Lung (tissue), 12 donors: ENCODE measurements around the gene INTS4. TPM values are rescaled to one million over a fixed set of nuclear protein-coding genes. Genes with fewer than 3 reads are reported as not detected.
A peak's percentile ranks its signal among the peaks of the same experiment; 100 is the strongest.

Source experiments
- ATAC-seq: fragments of 200-7000 bp; cut with Tn5 transposase; one replicate; pipeline ENCODE4 v1.9.1; 2020; ENCODE audit warnings: moderate number of reproducible peaks; ENCODE audit not compliant: insufficient read depth, low FRiP score
- DNase-seq, 3 donors: peaks; one replicate each; pipeline ENCODE4 v3.0.0-alpha.2; 2013 to 2017
- H3K27ac ChIP-seq, 2 donors: one replicate each; pipeline ENCODE4 v1.5.1; 2013; ENCODE audit warnings: mild to moderate bottlenecking in 2 of 2, moderate library complexity in 2 of 2, control low read depth in 1 of 2, inconsistent platforms in 1 of 2, low read depth in 1 of 2, low read length in 1 of 2
- H3K27me3 ChIP-seq, 3 donors: one replicate each; pipeline ENCODE4 v1.5.1; 2013; ENCODE audit warnings: low read length in 2 of 3; ENCODE audit not compliant: control insufficient read depth in 3 of 3, insufficient read depth in 3 of 3
- H3K36me3 ChIP-seq, 4 donors: one replicate each; pipeline ENCODE4 v1.5.1; 2013; ENCODE audit warnings: low read length in 4 of 4, mild to moderate bottlenecking in 1 of 4, moderate library complexity in 1 of 4; ENCODE audit not compliant: control insufficient read depth in 4 of 4, insufficient read depth in 4 of 4
- H3K4me1 ChIP-seq, 5 donors: one replicate each; pipeline ENCODE4 v1.5.1; 2013; ENCODE audit warnings: low read length in 5 of 5, mild to moderate bottlenecking in 2 of 5, moderate library complexity in 1 of 5; ENCODE audit not compliant: control insufficient read depth in 5 of 5, insufficient read depth in 5 of 5
- H3K4me3 ChIP-seq: one replicate; pipeline ENCODE4 v1.5.1; 2013; ENCODE audit warnings: mild to moderate bottlenecking, control low read depth, moderate library complexity
- H3K9ac ChIP-seq, 2 donors: one replicate each; pipeline ENCODE4 v1.5.1; 2013; ENCODE audit warnings: low read length in 2 of 2, control low read depth in 1 of 2; ENCODE audit not compliant: insufficient read depth in 1 of 2
- H3K9me3 ChIP-seq, 4 donors: one replicate each; pipeline ENCODE4 v1.5.1; 2013; ENCODE audit warnings: low read length in 3 of 4, mild to moderate bottlenecking in 1 of 4, moderate library complexity in 1 of 4; ENCODE audit not compliant: control insufficient read depth in 4 of 4, insufficient read depth in 3 of 4
- WGBS, 2 donors: extraction: QIAGEN DNeasy Blood & Tissue Kit; methylation state at CpG; one replicate each; pipeline ENCODE4 v1.1.7; 2013; 5-methylcytosine and 5-hydroxymethylcytosine counted together
- polyA plus RNA-seq, 2 donors: library from polyadenylated mRNA; stranded (reverse); fragments of 200-250 nt; gene quantifications; one replicate each; pipeline ENCODE4 v1.2.1, GENCODE V29; 2013
- total RNA-seq, 2 donors: library from RNA; depleted of rRNA in 1 of 2; stranded (reverse); fragments of >200 nt in 1 of 2; gene quantifications; one replicate each; pipeline ENCODE4 v1.2.1, GENCODE V29; 2014 to 2021
- TF ChIP-seq, protein P1 (sequence below): IDR thresholded peaks from 2 replicates; pipeline ENCODE4 v1.5.1; 2012; ENCODE audit warnings: mild to moderate bottlenecking; ENCODE audit errors: control extremely low read depth, extremely low read depth
- donor health status: control.
- donor health status: control.
- donor health status: Bipolar disorder and iron deficiency.
- donor health status: healthy.
- donor health status: DM: yes; HTN: yes; CAD: no.

INTS4 gene
- total and polyA plus RNA-seq, 4 donors = 15.8 to 56.2 (median 22.9) TPM

DNA sequence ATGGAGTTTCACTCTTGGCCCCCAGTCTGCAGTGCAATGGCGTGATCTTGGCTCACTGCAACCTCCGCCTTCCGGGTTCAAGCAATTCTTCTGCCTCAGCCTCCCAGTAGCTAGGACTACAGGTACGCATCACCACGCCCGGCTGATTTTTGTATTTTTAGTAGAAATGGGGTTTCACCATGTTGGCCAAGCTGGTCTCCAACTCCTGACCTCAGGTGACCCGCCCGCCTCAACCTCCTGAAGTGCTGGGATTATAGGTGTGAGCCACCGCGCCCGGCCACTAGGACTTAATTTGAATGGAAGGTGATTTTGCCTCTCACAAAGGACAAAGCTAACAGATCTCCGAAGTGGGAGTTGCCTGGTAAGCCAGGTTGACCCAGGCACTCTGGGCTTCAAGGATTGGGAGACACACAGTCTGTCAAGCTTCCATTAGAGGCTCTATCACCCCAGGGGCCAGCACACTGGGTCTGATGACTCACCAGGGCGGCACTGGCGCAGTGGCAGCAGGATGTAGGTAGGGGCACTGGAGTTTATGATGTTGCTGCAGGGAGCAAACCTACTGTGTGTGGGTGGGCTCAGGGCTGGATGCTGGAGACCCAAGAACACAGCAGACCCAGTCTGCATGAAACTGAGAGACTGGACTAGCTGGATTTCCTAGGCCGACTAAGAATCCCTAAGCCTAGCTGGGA is 46.4 kb upstream of the INTS4 start:
- Histone ChIP-seq H3K27me3 (no peaks in the 10 kb centered on the region), H3K4me3 (no peak overlapping the region), H3K36me3 (no peaks in the 10 kb centered on the region), H3K9ac (no peak overlapping the region), H3K4me1 (peaks cover 0 to 24% (median 10%) of the 10 kb centered on the region in 5 donors), H3K27ac (peak overlapping the region in 1 of 2 donors; percentile 9), H3K9me3 (no peaks in the 10 kb centered on the region)
- DNase-seq (no peak), ATAC-seq (no peak)
- TF ChIP-seq, protein P1, sequence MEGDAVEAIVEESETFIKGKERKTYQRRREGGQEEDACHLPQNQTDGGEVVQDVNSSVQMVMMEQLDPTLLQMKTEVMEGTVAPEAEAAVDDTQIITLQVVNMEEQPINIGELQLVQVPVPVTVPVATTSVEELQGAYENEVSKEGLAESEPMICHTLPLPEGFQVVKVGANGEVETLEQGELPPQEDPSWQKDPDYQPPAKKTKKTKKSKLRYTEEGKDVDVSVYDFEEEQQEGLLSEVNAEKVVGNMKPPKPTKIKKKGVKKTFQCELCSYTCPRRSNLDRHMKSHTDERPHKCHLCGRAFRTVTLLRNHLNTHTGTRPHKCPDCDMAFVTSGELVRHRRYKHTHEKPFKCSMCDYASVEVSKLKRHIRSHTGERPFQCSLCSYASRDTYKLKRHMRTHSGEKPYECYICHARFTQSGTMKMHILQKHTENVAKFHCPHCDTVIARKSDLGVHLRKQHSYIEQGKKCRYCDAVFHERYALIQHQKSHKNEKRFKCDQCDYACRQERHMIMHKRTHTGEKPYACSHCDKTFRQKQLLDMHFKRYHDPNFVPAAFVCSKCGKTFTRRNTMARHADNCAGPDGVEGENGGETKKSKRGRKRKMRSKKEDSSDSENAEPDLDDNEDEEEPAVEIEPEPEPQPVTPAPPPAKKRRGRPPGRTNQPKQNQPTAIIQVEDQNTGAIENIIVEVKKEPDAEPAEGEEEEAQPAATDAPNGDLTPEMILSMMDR = no peak
- WGBS, 2 donors = 92 to 96% methylated on average over 15 of the region's 15 CpGs

- H3K4me1 ChIP-seq = peaks cover 0 to 17% (median 5%) of the 10 kb centered on the region in 5 donors
Observed at GRCh38 chr11:78039919-78040671, 45.6 kb upstream of the INTS4 start.

GRCh38 chr11:78039391-78039918 is 45.0 kb upstream of the INTS4 start:
- no peak overlapping the region for H3K4me3 ChIP-seq
- peak overlapping the region in 1 of 2 donors; percentile 63 for H3K9ac ChIP-seq
- 75 to 86% methylated on average over 4 of the region's 4 CpGs for WGBS, 2 donors
- TF ChIP-seq, protein P1 = no peak
- no peak overlapping the region for H3K27ac ChIP-seq
- no peak for ATAC-seq
- H3K36me3 ChIP-seq = no peaks in the 10 kb centered on the region
- no peaks in the 10 kb centered on the region for H3K9me3 ChIP-seq
- peaks cover 0 to 14% (median 5%) of the 10 kb centered on the region in 5 donors for H3K4me1 ChIP-seq
- H3K27me3 ChIP-seq = no peaks in the 10 kb centered on the region
- DNase-seq = no peak

More at GRCh38 chr11:78039919-78040671, 45.6 kb upstream of the INTS4 start:
- peak overlapping the region; percentile 53 to 63 for H3K27ac ChIP-seq
- no peaks in the 10 kb centered on the region for H3K36me3 ChIP-seq
- WGBS, 2 donors = 21 to 22% methylated on average over 7 of the region's 7 CpGs
- peak overlapping the region in 1 of 2 donors; percentile 63 for H3K9ac ChIP-seq
- no peaks in the 10 kb centered on the region for H3K9me3 ChIP-seq
- DNase-seq (peak; percentile 79 to 89 (median 85)), ATAC-seq (peak; percentile 45)
- TF ChIP-seq, protein P1 = no peak
- no peak overlapping the region for H3K4me3 ChIP-seq
- no peaks in the 10 kb centered on the region for H3K27me3 ChIP-seq
